GM18907 (cell line): Measurements from ENCODE around the gene TENM3.

Source experiments
- ATAC-seq: cut with Tn5 transposase; IDR thresholded peaks from one replicate; pipeline ENCODE4 v1.9.1; 2021; ENCODE audit warnings: mild to moderate bottlenecking, moderate library complexity; ENCODE audit not compliant: unreplicated experiment

The TENM3 gene

DNA sequence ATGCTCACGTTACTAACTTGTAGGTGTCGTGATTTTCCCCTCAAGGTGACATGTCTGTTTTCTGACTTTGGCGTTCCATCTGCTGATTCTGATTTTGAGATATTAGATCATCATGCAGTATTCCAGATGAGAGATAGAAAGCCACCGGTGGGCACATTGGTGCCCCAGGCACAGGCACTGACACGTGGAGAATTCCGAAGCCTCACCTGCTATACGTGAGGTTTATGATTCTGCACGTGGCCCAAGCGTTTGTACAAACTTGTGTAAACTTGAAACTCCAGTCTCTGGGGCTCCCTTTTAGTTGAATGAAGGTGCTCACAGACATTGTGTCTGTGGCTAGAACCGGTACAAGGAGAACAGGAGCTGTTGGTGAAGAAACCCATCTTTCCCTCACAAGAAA lies 81.1 kb downstream of the TENM3 start:
- ATAC-seq: no peak

GRCh38 chr4:182325397-182325796 lies 82.2 kb downstream of the TENM3 start:
- no peak for ATAC-seq

DNA sequence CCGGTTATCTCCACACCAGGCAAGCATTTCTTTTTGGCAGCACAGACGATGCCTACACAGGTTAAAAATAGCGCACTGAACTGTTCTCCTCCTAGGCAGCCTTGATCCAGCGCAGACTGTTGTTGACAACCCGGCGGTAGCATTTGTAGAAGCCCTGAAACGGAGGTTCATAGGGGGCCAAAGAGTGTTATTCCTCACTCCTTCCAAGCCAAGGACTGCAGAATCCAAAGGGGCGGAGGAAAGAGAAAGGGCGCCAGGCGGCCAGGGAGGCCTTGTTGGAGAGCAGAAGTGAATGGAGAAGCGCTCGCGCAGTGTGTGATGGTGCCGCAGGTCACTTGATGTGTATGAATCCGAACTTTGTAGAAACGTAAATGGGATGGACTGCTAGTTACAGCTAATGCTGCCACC lies 82.7 kb downstream of the TENM3 start:
- ATAC-seq: no peak

- no peak for ATAC-seq
These were observed 85.3 kb downstream of the TENM3 start for GRCh38 chr4:182328505-182328904.

DNA sequence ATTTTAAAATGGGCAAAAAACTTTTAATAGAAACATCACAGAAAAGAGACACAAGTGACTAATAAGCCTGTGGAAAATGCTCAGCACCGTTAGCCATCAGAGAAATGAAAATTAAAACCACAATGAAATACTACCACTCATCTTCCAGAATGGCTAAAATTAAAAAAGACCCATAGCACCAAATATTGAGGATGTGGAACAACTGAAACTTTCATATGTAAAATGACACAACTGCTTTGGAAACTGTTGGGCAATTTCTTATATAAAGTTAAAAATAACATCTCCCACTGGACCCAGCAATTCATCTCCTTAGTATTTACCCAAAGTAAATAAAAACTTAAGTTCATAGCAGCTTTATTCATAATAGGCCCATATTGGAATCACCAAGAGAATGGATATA lies 94.2 kb downstream of the TENM3 start:
- ATAC-seq: no peak

DNA sequence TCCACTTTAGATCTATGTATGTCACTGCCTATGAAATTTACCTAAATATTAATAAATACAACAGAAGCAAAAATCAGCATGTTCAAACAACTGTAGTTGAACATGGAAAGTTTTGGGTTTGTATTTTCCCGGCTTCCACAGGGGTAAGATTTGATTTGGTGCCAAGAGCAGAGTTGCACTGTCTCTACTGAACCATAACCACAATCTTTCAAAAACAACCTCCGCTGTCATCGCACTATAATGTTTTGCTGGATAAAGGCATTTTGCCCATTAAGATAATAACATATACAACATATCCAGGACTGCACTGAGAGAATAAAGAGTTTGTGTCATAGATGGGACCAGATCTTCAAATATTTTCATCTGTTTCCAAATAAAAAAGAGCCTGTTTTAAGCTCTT lies 94.9 kb downstream of the TENM3 start:
- ATAC-seq: no peak

GRCh38 chr4:182338746-182339145 lies 95.5 kb downstream of the TENM3 start:
- no peak for ATAC-seq

DNA sequence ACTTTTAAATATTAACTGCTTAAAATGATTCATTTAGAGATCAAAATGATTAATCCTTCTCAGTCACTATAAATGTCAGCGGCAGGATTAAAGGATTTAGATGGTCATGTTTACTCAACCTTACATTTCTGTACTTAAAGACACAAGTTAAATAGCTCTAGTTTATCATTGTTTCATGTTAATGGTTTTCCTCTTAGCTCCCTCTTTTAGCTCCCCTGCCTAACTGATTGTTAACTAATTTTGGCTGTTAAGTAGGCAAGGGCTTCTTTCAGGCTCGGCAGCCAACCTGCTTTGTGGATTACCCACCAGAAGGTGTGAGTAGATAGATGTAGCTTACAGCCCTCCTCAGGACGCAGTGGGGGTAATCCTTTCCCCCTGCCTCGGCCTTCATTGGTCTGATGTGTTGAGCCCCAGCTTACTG lies 96.0 kb downstream of the TENM3 start:
- no peak for ATAC-seq

DNA sequence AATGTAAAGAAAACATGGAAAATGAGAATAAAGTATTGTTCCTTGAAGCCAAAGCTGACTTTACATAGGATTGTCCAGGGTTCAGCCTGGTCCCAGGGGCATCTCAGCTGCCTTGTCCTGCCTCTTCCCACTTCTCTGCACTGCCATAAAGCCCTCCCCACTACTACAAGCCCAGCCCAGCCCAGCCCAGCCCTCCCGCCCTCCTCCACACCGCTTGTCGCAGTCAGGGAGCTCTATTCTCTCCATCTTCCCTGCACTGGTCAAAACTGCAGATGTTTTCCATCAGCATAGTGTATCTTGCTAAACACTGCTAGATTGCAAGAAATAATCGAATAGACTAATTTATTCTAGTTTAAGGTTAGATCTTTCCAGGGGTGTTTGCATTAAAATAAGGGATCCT lies 100.3 kb downstream of the TENM3 start:
- no peak for ATAC-seq

DNA sequence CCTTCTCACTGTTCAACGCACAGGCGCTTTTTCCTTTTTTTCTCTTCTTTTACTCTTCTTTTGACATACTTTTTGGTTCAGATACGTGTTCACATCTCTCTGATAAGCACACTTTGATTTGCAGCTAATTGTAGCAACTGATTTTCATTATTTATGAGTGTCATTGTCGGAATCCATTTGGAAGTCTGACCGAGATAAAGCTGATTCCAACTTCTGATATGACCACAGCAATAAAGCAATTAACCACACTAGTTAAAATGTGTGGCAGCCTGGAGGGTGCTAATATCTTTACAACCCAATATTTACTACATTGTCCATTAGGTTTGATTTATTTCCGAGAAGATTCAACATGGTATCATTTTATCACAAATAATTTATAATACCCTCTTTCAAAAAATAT lies 101.8 kb downstream of the TENM3 start:
- ATAC-seq: no peak

DNA sequence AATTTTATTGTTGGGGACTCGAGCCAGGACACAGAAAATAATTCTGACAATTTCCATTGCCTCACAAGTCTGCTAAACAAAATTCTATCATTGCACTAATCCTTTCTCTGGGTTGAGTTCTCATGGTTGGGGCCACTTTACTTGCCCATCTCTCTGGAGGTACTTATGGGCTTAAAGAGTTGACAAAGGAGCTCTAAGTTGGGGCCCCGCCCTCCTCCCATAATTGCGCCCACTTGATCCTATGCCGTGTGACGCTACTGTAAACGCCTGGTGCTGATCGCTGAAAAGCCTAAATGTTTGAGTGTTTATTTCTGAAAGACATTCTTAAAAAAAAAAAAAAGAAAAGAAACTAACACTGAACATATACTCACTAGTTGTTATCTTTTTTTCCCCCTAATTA lies 103.0 kb downstream of the TENM3 start:
- ATAC-seq: no peak

- ATAC-seq: no peak
These were observed 103.6 kb downstream of the TENM3 start for GRCh38 chr4:182346675-182347375.

- ATAC-seq: no peak
These were observed 105.7 kb downstream of the TENM3 start for GRCh38 chr4:182348779-182349326.

DNA sequence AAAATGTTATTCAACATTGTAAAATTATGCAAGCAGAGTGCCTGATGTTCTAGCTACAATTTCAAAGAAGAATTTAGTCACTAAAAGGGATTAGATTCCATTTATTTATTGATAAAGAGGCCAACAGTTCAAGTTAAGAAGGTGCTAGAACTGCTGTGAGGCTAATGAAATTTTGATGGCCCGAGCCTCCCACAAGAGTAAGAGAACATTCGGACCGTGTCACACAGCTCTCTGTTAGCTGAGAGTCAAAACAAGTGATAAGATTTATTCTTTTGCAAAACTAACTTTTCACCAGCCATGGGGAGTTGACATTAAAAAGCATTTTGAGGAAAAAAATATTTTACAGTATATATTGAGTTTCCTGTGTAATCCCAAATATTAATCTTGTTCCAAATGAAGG lies 106.8 kb downstream of the TENM3 start:
- ATAC-seq: no peak

DNA sequence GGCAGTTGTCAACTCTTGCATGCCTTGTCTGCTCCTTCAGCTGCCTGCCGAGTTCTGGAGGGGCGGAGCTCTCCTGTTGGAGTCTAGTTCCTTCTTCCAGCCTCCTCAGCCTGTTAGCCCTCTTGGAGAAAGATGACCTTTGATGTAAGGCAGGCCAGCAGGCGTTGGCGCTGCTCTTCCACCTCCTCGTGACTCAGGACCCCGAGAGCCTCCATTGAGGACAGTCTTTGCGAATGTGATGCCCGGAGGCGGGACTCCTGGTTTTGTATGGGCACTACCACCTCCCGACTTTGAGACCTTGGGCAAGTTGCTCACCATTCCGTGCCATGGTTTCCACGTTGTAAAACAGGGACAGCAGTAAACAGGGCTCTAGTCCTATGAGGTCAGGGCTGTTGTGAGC lies 108.3 kb downstream of the TENM3 start:
- no peak for ATAC-seq

- no peak for ATAC-seq
These were observed 110.9 kb downstream of the TENM3 start for GRCh38 chr4:182354106-182354505.

DNA sequence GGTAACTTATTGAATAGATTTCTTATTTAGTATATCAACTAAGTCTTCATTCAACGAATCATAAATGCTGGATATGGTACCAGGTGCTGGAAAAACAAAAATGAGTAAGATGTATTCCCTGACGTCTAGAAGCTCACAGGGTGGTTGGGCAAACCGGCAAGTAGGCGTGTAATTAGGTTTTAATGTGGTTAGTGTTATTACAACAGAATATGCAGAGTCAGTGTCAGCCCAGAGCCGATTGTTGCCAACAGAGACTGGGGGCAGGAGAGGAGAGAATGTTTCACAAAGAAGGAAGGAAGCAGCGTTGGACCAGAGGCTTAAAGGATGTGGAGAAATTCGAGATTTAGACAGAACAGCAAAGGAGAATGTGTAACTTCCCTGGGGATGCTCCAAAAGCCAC lies 111.7 kb downstream of the TENM3 start:
- ATAC-seq: no peak

DNA sequence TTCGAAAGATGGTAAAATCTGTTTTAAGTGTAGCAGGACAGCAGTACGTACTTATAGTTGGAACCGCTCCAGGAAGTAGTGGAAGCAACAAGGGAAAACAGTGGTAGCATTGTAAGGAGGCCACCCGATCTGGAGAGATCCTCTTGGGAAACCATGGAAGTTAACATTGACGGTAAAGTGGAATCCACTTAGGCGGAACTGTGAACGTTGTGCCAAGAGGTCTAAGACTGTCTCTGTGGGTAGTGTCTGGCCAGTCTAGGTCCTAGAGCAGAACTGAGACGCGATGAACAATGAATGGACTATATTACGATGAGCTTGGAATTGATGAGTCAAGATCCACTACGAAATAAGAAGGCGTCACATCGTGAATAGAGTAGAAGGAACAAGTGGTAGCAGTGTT lies 124.0 kb downstream of the TENM3 start:
- no peak for ATAC-seq

GRCh38 chr4:182369211-182369610 lies 126.0 kb downstream of the TENM3 start:
- ATAC-seq: no peak

GRCh38 chr4:182370491-182370890 lies 127.3 kb downstream of the TENM3 start:
- ATAC-seq: no peak

DNA sequence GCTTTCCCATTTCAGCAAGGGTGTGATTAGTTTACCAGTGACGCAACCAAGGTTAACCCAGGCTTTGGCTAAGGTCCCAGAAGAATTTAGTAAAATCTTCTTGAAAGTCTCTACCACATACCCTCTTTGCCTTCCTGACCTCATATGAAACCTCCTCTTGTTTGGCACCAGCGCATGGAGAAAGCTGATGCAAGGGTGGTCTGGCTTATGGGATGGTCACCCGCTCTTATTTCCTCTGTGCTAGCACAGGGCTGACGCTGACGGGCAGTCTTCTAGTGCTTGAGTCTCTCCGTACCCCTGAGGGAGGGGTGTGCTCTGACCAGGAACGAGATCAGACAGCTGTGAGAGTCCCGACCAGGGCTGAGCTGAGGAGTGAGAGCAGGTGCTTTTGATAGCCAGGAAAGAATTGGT lies 137.6 kb downstream of the TENM3 start:
- no peak for ATAC-seq

DNA sequence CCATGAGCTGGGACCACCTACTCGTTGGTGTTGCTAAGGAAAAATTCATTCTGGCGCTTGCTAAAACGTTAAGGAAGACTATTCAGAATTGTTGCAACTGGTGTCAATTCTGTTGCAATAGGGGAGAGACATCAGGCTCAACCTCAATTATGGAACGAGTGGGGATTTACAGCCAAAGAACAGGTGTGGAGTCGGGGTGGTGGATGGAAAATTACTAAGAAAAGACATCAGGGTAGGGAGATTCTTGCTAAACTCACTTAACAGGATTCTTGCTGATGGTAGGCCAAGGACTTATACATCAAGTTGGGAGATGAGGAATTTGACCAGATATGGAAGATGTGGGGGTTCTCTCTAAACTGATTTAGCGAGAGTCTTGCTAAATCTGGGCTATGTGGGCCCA lies 139.7 kb downstream of the TENM3 start:
- no peak for ATAC-seq

GRCh38 chr4:182384631-182385091 lies 141.5 kb downstream of the TENM3 start:
- ATAC-seq: no peak
